ENCODE measurements around the gene LAMA3.

The LAMA3 gene

GRCh38 chr18:23938901-23939341 is 249.7 kb downstream of the LAMA3 start:
- DNase-seq (ENCODE audit: low read depth): no peak

- DNase-seq (ENCODE audit: low read depth): no peak
These were observed 250.1 kb downstream of the LAMA3 start for GRCh38 chr18:23939366-23939765.

- no peak for DNase-seq (ENCODE audit: low read depth)
These were observed 250.6 kb downstream of the LAMA3 start for GRCh38 chr18:23939896-23940295.

- DNase-seq (ENCODE audit: low read depth): no peak
These were observed 252.5 kb downstream of the LAMA3 start for GRCh38 chr18:23941791-23942190.

GRCh38 chr18:23943104-23943503 is 253.9 kb downstream of the LAMA3 start:
- DNase-seq (ENCODE audit: low read depth): no peak

GRCh38 chr18:23943903-23944624 is 254.8 kb downstream of the LAMA3 start:
- no peak for DNase-seq (ENCODE audit: low read depth)

GRCh38 chr18:23945416-23946079 is 256.3 kb downstream of the LAMA3 start:
- no peak for DNase-seq (ENCODE audit: low read depth)

- no peak for DNase-seq (ENCODE audit: low read depth)
These were observed 260.6 kb downstream of the LAMA3 start for GRCh38 chr18:23949863-23950262.

GRCh38 chr18:23950644-23951043 is 261.4 kb downstream of the LAMA3 start:
- DNase-seq (ENCODE audit: low read depth): no peak

- DNase-seq (ENCODE audit: low read depth): no peak
These were observed 262.0 kb downstream of the LAMA3 start for GRCh38 chr18:23951206-23951605.

- no peak for DNase-seq (ENCODE audit: low read depth)
These were observed 264.7 kb downstream of the LAMA3 start for GRCh38 chr18:23953984-23954383.

- DNase-seq (ENCODE audit: low read depth): no peak
These were observed 267.2 kb downstream of the LAMA3 start for GRCh38 chr18:23956483-23956882.

GRCh38 chr18:23958036-23958435 is 268.8 kb downstream of the LAMA3 start:
- DNase-seq (ENCODE audit: low read depth): no peak

- no peak for DNase-seq (ENCODE audit: low read depth)
These were observed 274.4 kb downstream of the LAMA3 start for GRCh38 chr18:23963443-23964165.

- DNase-seq (ENCODE audit: low read depth): no peak
These were observed 275.3 kb downstream of the LAMA3 start for GRCh38 chr18:23964282-23965238.

- no peak for DNase-seq (ENCODE audit: low read depth)
These were observed 277.7 kb downstream of the LAMA3 start for GRCh38 chr18:23966909-23967308.

GRCh38 chr18:23967321-23968089 is 278.3 kb downstream of the LAMA3 start:
- DNase-seq (ENCODE audit: low read depth): no peak

GRCh38 chr18:23968638-23969604 is 279.7 kb downstream of the LAMA3 start:
- DNase-seq (ENCODE audit: low read depth): no peak

GRCh38 chr18:23969664-23970063 is 280.4 kb downstream of the LAMA3 start:
- no peak for DNase-seq (ENCODE audit: low read depth)

All from CMK (cell line).